Activated naive CD4-positive, alpha-beta T cell treated with anti-CD3 and anti-CD28 coated beads for 36 hours (primary cell): Measurements from ENCODE around the gene PCSK5. TPM values are rescaled to one million over a fixed set of nuclear protein-coding genes. Genes with fewer than 3 reads are reported as not detected.

ENCODE experiments used
- CTCF ChIA-PET: fragments of 350-600 bp; sonication (Branson Sonifier 250); formaldehyde crosslinking; loops from one replicate; lab custom pipeline; 2021; ENCODE audit warnings: antibody characterized with exemption; lab: Charles Lee
- DNase-seq: peaks from one replicate; pipeline ENCODE4 v3.0.0-alpha.2; 2020
- H3K27ac Mint-ChIP-seq: one replicate; pipeline ENCODE4 v1.8.0; 2021; ENCODE audit warnings: mild to moderate bottlenecking, mixed read lengths
- H3K27me3 Mint-ChIP-seq: one replicate; pipeline ENCODE4 v1.8.0; 2021; ENCODE audit warnings: low read depth, mixed read lengths
- H3K36me3 Mint-ChIP-seq: one replicate; pipeline ENCODE4 v1.8.0; 2021; ENCODE audit warnings: low read depth, mixed read lengths
- H3K4me1 Mint-ChIP-seq: one replicate; pipeline ENCODE4 v1.8.0; 2021; ENCODE audit warnings: low read depth, mixed read lengths
- H3K4me3 Mint-ChIP-seq: one replicate; pipeline ENCODE4 v1.8.0; 2021; ENCODE audit warnings: mild to moderate bottlenecking, moderate library complexity, mixed read lengths
- H3K9me3 Mint-ChIP-seq: one replicate; pipeline ENCODE4 v1.8.0; 2021; ENCODE audit warnings: mixed read lengths
- intact Hi-C: fragments of 100-400 bp; cut with micrococcal nuclease; formaldehyde crosslinking; loops from one replicate; pipeline ENCODE4 v1.15.1; 2023
- total RNA-seq, 2 experiments: library from RNA; stranded (reverse); gene quantifications; one replicate each; pipeline ENCODE4 v1.2.3, GENCODE V29; 2021

PCSK5 gene
- total RNA-seq, 2 experiments from 2014 or later = 5.7 to 6.0 TPM

DNA sequence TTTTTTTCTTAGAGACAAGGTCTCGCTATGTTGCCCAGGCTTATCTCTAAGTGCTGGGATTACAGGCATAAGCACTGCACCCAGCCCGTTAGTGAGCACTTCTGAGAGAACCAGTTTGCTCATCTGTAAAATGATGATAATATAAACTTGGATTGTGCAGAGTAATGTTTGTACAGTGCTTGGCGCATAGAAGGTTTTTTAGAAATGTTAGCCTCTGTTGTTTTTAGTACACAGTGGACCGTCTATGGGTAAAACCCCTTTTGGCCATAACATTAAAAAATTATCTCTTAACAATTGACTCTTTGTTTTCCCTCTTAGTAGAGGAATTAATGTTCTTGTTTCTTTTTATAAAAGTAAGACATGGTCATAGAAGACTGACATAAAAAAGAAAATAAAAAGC lies 202.1 kb downstream of the PCSK5 start:
- DNase-seq = no peak
- intact Hi-C loops = no loop called here
- Mint-ChIP-seq H3K9me3 (no peaks in the 10 kb centered on the region), H3K36me3 (peaks cover 14% of the 10 kb centered on the region), H3K27me3 (no peaks in the 10 kb centered on the region), H3K27ac (no peak overlapping the region), H3K4me1 (peaks cover 1% of the 10 kb centered on the region), H3K4me3 (no peak overlapping the region)
- CTCF ChIA-PET = no interaction called here

DNA sequence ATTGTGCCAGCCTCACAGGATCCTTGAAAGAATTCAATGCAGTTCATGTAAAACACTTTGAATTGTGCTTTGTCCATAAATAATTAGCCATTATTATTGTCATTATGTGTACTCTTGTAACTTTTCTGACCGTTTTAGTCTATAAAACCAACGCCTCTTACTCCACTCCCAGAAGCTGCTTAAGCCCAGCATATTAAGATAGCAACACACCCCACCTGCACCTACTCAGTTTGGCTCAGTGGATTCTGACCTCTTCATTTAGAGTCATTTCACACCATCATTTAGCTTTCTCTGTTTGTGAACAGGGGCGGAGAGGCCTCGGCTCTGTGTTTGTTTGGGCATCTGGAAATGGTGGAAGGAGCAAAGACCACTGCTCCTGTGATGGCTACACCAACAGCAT lies 205.1 kb downstream of the PCSK5 start:
- Mint-ChIP-seq H3K4me3 (no peak overlapping the region), H3K27me3 (no peaks in the 10 kb centered on the region), H3K36me3 (peaks cover 21% of the 10 kb centered on the region), H3K9me3 (no peaks in the 10 kb centered on the region), H3K27ac (no peak overlapping the region), H3K4me1 (peaks cover 8% of the 10 kb centered on the region)
- CTCF ChIA-PET = no interaction called here
- intact Hi-C loops = no loop called here
- no peak for DNase-seq

DNA sequence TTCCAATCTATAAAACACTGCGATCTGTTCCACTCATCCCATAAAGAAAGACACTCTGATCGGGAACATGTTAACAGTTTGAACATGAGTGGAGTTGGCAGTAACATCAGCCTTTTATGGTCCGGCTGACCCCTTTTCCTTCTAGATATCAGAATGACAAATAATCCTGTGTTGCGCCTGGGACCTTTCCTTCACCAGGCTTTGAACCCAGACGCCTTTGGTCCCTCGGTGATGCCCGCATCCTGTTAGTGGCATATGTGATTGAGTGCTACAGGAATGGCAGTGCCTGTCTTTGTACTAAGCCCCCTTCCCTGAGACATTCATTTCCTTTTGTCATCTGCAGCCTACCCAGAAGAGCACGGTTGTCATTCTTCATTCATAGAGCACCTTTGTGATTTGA lies 209.0 kb downstream of the PCSK5 start:
- Mint-ChIP-seq H3K27ac (no peak overlapping the region), H3K9me3 (no peaks in the 10 kb centered on the region), H3K4me3 (no peak overlapping the region), H3K27me3 (no peaks in the 10 kb centered on the region), H3K4me1 (peaks cover 22% of the 10 kb centered on the region), H3K36me3 (peaks cover 26% of the 10 kb centered on the region)
- peak; percentile 7 for DNase-seq
- CTCF ChIA-PET = no interaction called here
- intact Hi-C loops = no loop called here

DNA sequence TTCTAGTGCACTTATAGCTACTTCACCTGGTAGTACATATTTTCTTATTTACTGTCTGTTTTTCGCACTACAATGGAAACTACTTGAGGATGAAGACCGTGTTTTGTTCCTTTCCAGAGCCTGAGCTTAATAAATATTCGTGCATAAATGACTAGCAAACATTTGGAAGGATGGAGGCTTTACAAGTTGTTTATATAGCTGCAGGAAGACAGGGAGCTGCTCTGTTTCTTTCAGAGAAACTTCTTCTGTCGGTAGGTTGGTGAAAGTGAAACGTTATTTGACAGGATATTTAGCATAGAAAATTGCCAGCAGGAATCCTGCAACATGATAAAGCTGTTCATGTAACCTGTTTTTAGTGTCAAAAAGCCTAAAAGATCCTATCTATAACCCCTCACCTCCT lies 210.6 kb downstream of the PCSK5 start:
- Mint-ChIP-seq H3K4me3 (no peak overlapping the region), H3K27ac (no peak overlapping the region), H3K4me1 (peaks cover 22% of the 10 kb centered on the region), H3K27me3 (no peaks in the 10 kb centered on the region), H3K36me3 (peaks cover 27% of the 10 kb centered on the region), H3K9me3 (no peaks in the 10 kb centered on the region)
- CTCF ChIA-PET = interaction anchor here (0.8 to 1.0 kb wide), 2 partner anchors 79 to 210 kb away, joined by 3 read pairs; no protein-coding TSS in a partner anchor
- intact Hi-C loops = no loop called here
- DNase-seq = no peak

DNA sequence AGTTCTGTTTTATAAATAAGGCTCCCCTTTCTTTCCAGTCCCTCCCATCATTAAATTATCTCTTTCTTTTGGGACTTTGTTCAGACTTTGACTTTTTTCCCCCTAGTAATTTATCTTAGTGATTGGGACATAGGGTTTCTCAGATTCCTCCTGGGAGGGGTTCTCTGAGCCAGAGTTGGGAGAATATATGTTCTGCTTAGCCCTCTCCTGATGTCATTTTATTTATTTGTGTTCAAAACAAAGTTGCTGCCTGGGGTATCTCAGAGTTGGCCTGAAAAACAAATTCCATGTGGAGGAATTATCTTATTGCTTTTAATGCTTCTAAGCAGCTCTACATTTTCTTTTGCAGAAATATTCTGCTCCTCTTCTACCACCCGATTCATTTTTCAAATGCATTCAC lies 211.0 kb downstream of the PCSK5 start:
- Mint-ChIP-seq H3K9me3 (no peaks in the 10 kb centered on the region), H3K27ac (no peak overlapping the region), H3K4me1 (peaks cover 22% of the 10 kb centered on the region), H3K36me3 (peaks cover 27% of the 10 kb centered on the region), H3K27me3 (no peaks in the 10 kb centered on the region), H3K4me3 (no peak overlapping the region)
- DNase-seq = no peak
- CTCF ChIA-PET = interaction anchor here (0.8 to 1.0 kb wide), 2 partner anchors 80 to 210 kb away, joined by 3 read pairs; no protein-coding TSS in a partner anchor
- intact Hi-C loops = no loop called here

DNA sequence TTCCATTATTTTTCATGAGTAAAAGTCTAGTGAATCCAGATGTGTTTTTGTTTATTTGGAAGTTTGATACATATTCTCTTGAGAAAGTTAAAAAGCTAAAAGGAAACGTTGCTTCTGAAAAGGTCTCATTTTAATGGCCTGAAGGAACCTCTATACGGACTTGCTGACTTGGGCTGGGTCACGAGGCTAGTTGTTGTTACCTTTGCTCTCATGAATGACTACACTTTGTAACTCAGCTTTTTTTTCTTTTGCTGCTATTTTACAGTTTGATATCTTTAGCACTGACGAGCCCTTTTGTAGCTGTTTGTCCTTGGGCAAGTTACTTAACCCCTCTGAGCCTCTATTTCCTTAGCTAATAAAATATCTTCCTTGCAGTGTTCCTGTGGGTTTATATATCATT lies 211.5 kb downstream of the PCSK5 start:
- no peak for DNase-seq
- peaks cover 27% of the 10 kb centered on the region for H3K36me3 Mint-ChIP-seq
- H3K4me1 Mint-ChIP-seq = peaks cover 22% of the 10 kb centered on the region
- intact Hi-C loops = no loop called here
- no peak overlapping the region for H3K4me3 Mint-ChIP-seq
- H3K27ac Mint-ChIP-seq = no peak overlapping the region
- CTCF ChIA-PET = interaction anchor here (0.7 kb wide), 1 partner anchor 49 kb away, joined by 3 read pairs; no protein-coding TSS in a partner anchor
- H3K27me3 Mint-ChIP-seq = no peaks in the 10 kb centered on the region
- H3K9me3 Mint-ChIP-seq = no peaks in the 10 kb centered on the region

DNA sequence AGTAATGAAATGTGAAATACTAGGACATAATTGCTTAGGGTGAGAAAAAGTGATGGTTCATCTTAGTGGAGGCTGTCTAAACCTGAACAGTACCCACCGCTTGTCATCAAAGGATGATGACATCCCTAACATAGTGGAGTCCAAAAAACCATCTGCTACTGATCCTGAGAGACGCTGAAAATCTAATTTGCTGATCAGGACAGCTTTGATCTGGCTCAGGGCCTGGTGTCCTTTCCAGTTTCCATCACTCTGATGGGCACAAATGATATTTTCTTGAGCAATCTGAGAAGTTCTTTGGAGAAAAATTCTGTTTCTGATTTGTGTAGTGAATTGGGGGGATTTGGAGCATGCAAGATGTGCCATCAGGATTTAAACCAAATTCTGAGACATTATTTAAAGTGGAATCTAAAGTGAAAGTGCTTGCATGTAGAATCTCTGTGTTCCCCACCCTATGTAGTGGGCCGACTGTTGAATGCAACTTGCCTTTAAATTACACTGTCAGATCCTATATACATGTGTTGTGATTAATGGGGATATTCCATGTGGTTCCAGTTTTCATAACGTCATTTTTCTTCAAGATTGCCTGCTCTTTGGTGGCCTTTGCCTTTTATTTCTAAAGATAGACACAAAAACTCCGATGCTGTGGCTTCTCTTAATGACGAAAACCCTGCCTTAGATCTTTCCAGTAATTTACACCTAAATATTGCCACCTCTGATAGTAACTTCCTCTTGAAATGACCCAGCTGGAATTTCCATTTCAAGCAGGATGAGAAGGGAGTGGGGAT lies 213.2 kb downstream of the PCSK5 start:
- Mint-ChIP-seq H3K27ac (no peak overlapping the region), H3K4me3 (no peak overlapping the region), H3K9me3 (no peaks in the 10 kb centered on the region), H3K36me3 (peaks cover 23% of the 10 kb centered on the region), H3K4me1 (peaks cover 22% of the 10 kb centered on the region), H3K27me3 (no peaks in the 10 kb centered on the region)
- CTCF ChIA-PET = no interaction called here
- no peak for DNase-seq
- intact Hi-C loops = no loop called here

DNA sequence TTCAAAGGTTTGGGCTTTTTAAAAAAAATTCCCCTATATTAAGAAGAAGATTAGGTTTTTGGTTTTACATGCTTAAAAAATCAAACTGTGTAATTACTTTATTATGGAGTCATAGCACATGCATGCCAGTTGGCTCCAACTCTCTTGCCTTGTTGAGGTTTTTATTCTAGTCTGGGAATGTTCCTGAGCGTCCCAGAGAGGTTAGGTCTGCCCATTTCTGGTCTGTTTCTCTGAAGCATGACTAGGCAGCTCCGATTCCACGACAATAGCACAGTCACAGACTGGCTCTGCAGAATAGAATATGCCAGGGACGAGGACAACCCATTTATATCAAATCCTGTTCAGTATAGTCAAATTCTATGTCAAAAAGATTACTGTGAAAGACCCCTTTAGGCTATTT lies 217.0 kb downstream of the PCSK5 start:
- Mint-ChIP-seq H3K9me3 (no peaks in the 10 kb centered on the region), H3K4me3 (no peak overlapping the region), H3K4me1 (peaks cover 6% of the 10 kb centered on the region)

DNA sequence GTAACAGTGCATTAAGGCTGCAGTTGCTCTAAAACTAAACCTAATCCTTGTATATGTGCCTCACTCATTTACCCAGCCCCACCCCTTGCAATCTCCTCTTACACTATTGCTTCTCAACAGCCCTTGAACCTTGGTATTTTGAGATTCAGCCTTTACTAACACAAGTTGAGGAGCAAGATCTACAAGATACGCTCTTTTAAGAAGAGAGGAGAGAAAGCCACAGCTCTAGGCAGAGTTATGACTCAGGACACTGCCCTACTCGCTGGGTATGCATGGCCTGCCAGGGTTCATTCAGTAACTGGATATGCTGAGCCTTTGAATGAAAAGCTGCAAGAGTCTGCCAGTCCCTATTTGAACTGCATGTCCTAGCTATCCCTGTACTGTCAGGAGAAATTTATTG lies 219.5 kb downstream of the PCSK5 start:
- no peak overlapping the region for H3K4me3 Mint-ChIP-seq
- H3K4me1 Mint-ChIP-seq = peaks cover 2% of the 10 kb centered on the region
- no peaks in the 10 kb centered on the region for H3K9me3 Mint-ChIP-seq
- peaks cover 14% of the 10 kb centered on the region for H3K36me3 Mint-ChIP-seq
- no peak for DNase-seq
- intact Hi-C loops = no loop called here
- H3K27ac Mint-ChIP-seq = no peak overlapping the region
- no peaks in the 10 kb centered on the region for H3K27me3 Mint-ChIP-seq
- CTCF ChIA-PET = no interaction called here

More for the DNA sequence above, 217.0 kb downstream of the PCSK5 start:
- Mint-ChIP-seq H3K27ac (no peak overlapping the region), H3K27me3 (no peaks in the 10 kb centered on the region), H3K36me3 (peaks cover 22% of the 10 kb centered on the region)
- DNase-seq = no peak
- CTCF ChIA-PET = no interaction called here
- intact Hi-C loops = no loop called here

DNA sequence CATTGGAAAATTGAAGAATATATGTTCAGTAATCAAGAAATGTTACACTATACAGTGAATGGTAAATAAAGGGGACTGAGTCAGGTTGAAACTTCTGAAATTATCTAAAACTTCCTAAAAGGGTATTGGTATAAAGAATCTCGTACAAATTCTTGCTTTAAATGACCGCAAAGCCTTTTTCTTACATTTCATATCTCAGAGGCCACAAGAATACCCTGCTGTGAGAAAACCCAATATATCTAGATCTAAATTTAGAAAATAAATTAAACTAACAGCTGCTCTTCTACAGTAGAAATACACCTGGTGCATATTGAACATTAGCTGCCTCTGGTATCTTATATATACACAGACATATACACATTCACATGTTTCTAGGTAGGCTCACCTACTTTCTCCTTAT lies 221.7 kb downstream of the PCSK5 start:
- intact Hi-C loops = no loop called here
- CTCF ChIA-PET = no interaction called here
- peaks cover 17% of the 10 kb centered on the region for H3K4me1 Mint-ChIP-seq

DNA sequence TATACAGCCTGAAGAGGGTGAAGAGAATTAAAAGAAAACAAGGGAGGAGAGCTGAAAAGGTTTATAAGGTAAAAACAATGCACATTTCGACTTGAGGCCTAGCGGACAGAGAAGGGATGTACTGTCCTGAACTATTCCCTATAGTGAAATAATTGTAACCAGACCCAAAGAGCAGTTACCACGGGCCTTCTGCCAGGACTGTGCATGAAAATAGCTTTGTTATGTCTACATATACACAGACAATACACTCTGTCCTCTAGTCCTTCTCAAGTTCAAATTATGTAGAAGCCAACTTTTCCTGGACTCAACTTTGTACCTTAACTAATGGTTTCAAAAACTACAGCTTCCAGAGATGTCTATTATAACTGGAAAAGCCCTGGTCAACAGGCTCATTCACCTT lies 223.7 kb downstream of the PCSK5 start:
- Mint-ChIP-seq H3K9me3 (no peaks in the 10 kb centered on the region), H3K27me3 (no peaks in the 10 kb centered on the region), H3K4me1 (peaks cover 23% of the 10 kb centered on the region), H3K4me3 (no peak overlapping the region), H3K27ac (no peak overlapping the region), H3K36me3 (peaks cover 12% of the 10 kb centered on the region)
- no peak for DNase-seq
- CTCF ChIA-PET = interaction anchor here (0.5 to 1.3 kb wide), 2 partner anchors 29 to 160 kb away, joined by 3 to 4 read pairs; no protein-coding TSS in a partner anchor
- intact Hi-C loops = no loop called here

More for the DNA sequence above, 221.7 kb downstream of the PCSK5 start:
- no peaks in the 10 kb centered on the region for H3K9me3 Mint-ChIP-seq
- H3K4me3 Mint-ChIP-seq = no peak overlapping the region
- no peak overlapping the region for H3K27ac Mint-ChIP-seq
- H3K27me3 Mint-ChIP-seq = no peaks in the 10 kb centered on the region
- DNase-seq = no peak
- H3K36me3 Mint-ChIP-seq = peaks cover 19% of the 10 kb centered on the region

DNA sequence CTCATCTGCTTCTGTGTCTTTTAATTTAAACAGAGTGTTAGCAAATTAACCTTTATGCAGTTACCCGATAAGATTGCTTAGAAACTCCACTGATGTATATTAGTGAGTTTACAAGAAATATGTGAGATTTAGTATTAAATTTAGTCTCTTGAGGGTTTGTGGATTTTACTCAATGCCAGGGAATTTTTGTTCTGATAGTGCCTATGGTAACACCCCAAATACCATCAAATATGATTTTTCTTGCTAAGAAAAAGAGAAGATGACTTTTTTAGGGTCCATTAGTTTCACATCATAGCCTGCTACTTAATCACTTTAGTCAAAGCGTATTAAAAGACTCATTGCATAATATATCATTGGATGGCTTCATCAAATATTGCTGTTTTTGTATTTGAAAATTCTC lies 224.9 kb downstream of the PCSK5 start:
- no peak for DNase-seq
- intact Hi-C loops = no loop called here
- H3K4me3 Mint-ChIP-seq = no peak overlapping the region
- H3K27me3 Mint-ChIP-seq = no peaks in the 10 kb centered on the region
- no peaks in the 10 kb centered on the region for H3K9me3 Mint-ChIP-seq
- no peak overlapping the region for H3K27ac Mint-ChIP-seq
- CTCF ChIA-PET = no interaction called here
- H3K36me3 Mint-ChIP-seq = peaks cover 10% of the 10 kb centered on the region
- peaks cover 25% of the 10 kb centered on the region for H3K4me1 Mint-ChIP-seq
